ENCODE data around the gene AFTPH. TPM values are rescaled to one million over a fixed set of nuclear protein-coding genes. Genes with fewer than 3 reads are reported as not detected.

AFTPH gene
- total RNA-seq, 1 experiment from 2014 or later = 13.5 TPM

GRCh38 chr2:64604155-64604554 is 80.0 kb downstream of the AFTPH start:
- H2AFZ ChIP-seq (ENCODE audit: low read length) = no peak overlapping the region
- WGBS (ENCODE audit: extremely low coverage, insufficient read length, low lambda C conversion rate) = no CpG with 5 or more reads among the region's 2 CpGs
- H3K36me3 Mint-ChIP-seq (ENCODE audit: insufficient read depth in 1 of 3, low read depth in 3 of 3) = peaks cover 4 to 12% (median 4%) of the 10 kb centered on the region in 3 experiments; a peak in 4 of 7 replicates
- TF ChIP-seq CTCF (conservative IDR thresholded peaks at IDR 0.05) = no peak
- no peak overlapping the region for H2BK120ac ChIP-seq (ENCODE audit: low read depth, low read length, poor library complexity, severe bottlenecking)
- no peak overlapping the region for H3T11ph ChIP-seq (ENCODE audit: low read length)
- no peak overlapping the region for H2AK5ac ChIP-seq (ENCODE audit: insufficient read length, low read length)
- H3K27me3 Mint-ChIP-seq (ENCODE audit: low read depth) = peaks cover 18% of the 10 kb centered on the region
- H3K4me1 ChIP-seq (ENCODE audit: insufficient read depth, low read length) = no peaks in the 10 kb centered on the region
- no peak overlapping the region for H3K14ac ChIP-seq (ENCODE audit: insufficient read depth, low read length)
- no peak overlapping the region for H3K4me3 Mint-ChIP-seq
- H3K27me3 ChIP-seq (ENCODE audit: insufficient read depth, low read length) = no peaks in the 10 kb centered on the region; the same call in 1 of the 2 replicates
- no peak overlapping the region for H3K4me2 ChIP-seq (ENCODE audit: insufficient read depth, insufficient read length, low read length)
- no peak overlapping the region for H3K4ac ChIP-seq (ENCODE audit: low read depth, low read length)
- no peaks in the 10 kb centered on the region for H4K20me1 ChIP-seq (ENCODE audit: control insufficient read depth, insufficient read depth, insufficient read length)
- no peak for DNase-seq
- no peak overlapping the region for H3K56ac ChIP-seq (ENCODE audit: insufficient read length, low read depth, low read length)
- no peaks in the 10 kb centered on the region for H3K79me1 ChIP-seq (ENCODE audit: insufficient read depth, low read depth, low read length, poor library complexity, severe bottlenecking)
- H3K23me2 ChIP-seq (ENCODE audit: insufficient read length, low read depth, low read length, poor library complexity, severe bottlenecking) = peaks cover 2% of the 10 kb centered on the region
- no peak overlapping the region for H4K8ac ChIP-seq (replicated peaks; ENCODE audit: insufficient read length, low read depth, low read length)
- no peak overlapping the region for H4K5ac ChIP-seq (ENCODE audit: insufficient read length, low read depth, low read length)
- no peak overlapping the region for H2BK15ac ChIP-seq (ENCODE audit: low read depth, low read length)
- no peak overlapping the region for H3K9ac ChIP-seq (ENCODE audit: extremely low read depth, insufficient read length, low read length)
- no peak overlapping the region for H3K27ac ChIP-seq (ENCODE audit: insufficient read length, low read depth, low read length)
- H3K23ac ChIP-seq (ENCODE audit: insufficient read length, low read depth, low read length) = no peak overlapping the region
- H3K18ac ChIP-seq (ENCODE audit: insufficient read length, low read depth, low read length) = no peak overlapping the region
- H3K27ac Mint-ChIP-seq = no peak overlapping the region
- no peak overlapping the region for H4K91ac ChIP-seq (ENCODE audit: insufficient read length, low read depth, low read length)
- H2BK5ac ChIP-seq (ENCODE audit: insufficient read length, low read length) = no peak overlapping the region
- H3K9me3 ChIP-seq (ENCODE audit: control insufficient read depth, low read depth, low read length) = no peaks in the 10 kb centered on the region
- no peaks in the 10 kb centered on the region for H3K79me2 ChIP-seq (ENCODE audit: insufficient read depth, low read length)
- no peak overlapping the region for H2BK12ac ChIP-seq (ENCODE audit: insufficient read length, low read depth, low read length)
- H3K4me1 Mint-ChIP-seq = peaks cover 8 to 16% of the 10 kb centered on the region in 2 experiments; a peak in 3 of 4 replicates
- peaks cover 4 to 7% of the 10 kb centered on the region in 2 experiments; a peak in 4 of 5 replicates for H3K9me3 Mint-ChIP-seq
- no peak overlapping the region for H2BK20ac ChIP-seq (ENCODE audit: low read depth, low read length, poor library complexity, severe bottlenecking)

Data from H9 (cell line).